B cell (primary cell): ENCODE data around the gene MYF5. TPM values are rescaled to one million over a fixed set of nuclear protein-coding genes. Genes with fewer than 3 reads are reported as not detected.

ENCODE experiments used
- ATAC-seq: fragments of 200-7000 bp; cut with Tn5 transposase; one replicate; pipeline ENCODE4 v1.10.0; 2021; ENCODE audit warnings: low read depth, mild to moderate bottlenecking, moderate number of reproducible peaks, moderate library complexity
- CTCF ChIA-PET: fragments of 350-600 bp; sonication (Branson Sonifier 250); formaldehyde crosslinking; loops from one replicate; lab custom pipeline; 2021; ENCODE audit warnings: antibody characterized with exemption, inconsistent platforms; lab: Charles Lee
- POLR2A ChIA-PET: fragments of 350-600 bp; sonication (Branson Sonifier 250); formaldehyde crosslinking; loops from one replicate; lab custom pipeline; 2021; ENCODE audit warnings: antibody characterized with exemption; lab: Charles Lee
- DNase-seq: peaks from one replicate; pipeline ENCODE4 v3.0.0; 2013
- H2AFZ ChIP-seq: 2 replicates; pipeline ENCODE4 v1.6.1; 2012; ENCODE audit warnings: mild to moderate bottlenecking, low read depth, low read length; ENCODE audit not compliant: insufficient read depth, poor library complexity, severe bottlenecking
- H3K27ac ChIP-seq, 2 donors: 1 replicate in 1 of 2; 2 replicates in 1 of 2; pipeline ENCODE4 v1.5.1; 2012 to 2013; ENCODE audit warnings: low read length in 2 of 2, mild to moderate bottlenecking in 2 of 2, moderate library complexity in 1 of 2
- H3K27me3 ChIP-seq, 4 experiments: fragments of 200-600 bp in 1 of 4; sonication (generic) in 1 of 4; replicated peaks in 1 of 4; 1 replicate in 2 of 4; 2 replicates in 2 of 4; pipeline versions ENCODE4 v1.6.1 to v1.7.0; 2013 to 2016; ENCODE audit warnings: low read length in 3 of 4, mild to moderate bottlenecking in 2 of 4, mixed read lengths in 1 of 4, moderate library complexity in 1 of 4; ENCODE audit not compliant: insufficient read depth in 4 of 4, control insufficient read depth in 3 of 4; ENCODE audit errors: control extremely low read depth in 1 of 4
- H3K36me3 ChIP-seq, 2 experiments: replicated peaks in 1 of 2; 1 replicate in 1 of 2; 2 replicates in 1 of 2; pipeline versions ENCODE4 v1.6.1 to v1.7.1; 2013; ENCODE audit warnings: low read length in 1 of 2; ENCODE audit not compliant: insufficient read depth in 2 of 2, control insufficient read depth in 1 of 2; ENCODE audit errors: control extremely low read depth in 1 of 2, extremely low read depth in 1 of 2
- H3K4me1 ChIP-seq, 2 donors: fragments of 200-600 bp in 1 of 2; sonication (generic) in 1 of 2; 1 replicate in 1 of 2; 2 replicates in 1 of 2; pipeline versions ENCODE4 v1.5.1 to v1.6.1; 2013 to 2017; ENCODE audit warnings: low read length in 2 of 2; ENCODE audit not compliant: control insufficient read depth in 2 of 2, insufficient read depth in 2 of 2
- H3K4me2 ChIP-seq: replicated peaks from 2 replicates; pipeline ENCODE3; 2012; ENCODE audit warnings: mild to moderate bottlenecking, low read depth, low read length; ENCODE audit not compliant: poor library complexity, severe bottlenecking
- H3K4me3 ChIP-seq, 5 experiments: fragments of 200-600 bp in 1 of 5; sonication (generic) in 1 of 5; 1 replicate in 3 of 5; 2 replicates in 2 of 5; pipeline versions ENCODE4 v1.5.1 to v1.7.0; 2011 to 2016; ENCODE audit warnings: low read length in 4 of 5, mild to moderate bottlenecking in 4 of 5, low read depth in 2 of 5, control low read depth in 1 of 5, moderate library complexity in 1 of 5; ENCODE audit not compliant: insufficient read depth in 1 of 5; ENCODE audit errors: control extremely low read depth in 1 of 5, extremely low read depth in 1 of 5
- H3K79me2 ChIP-seq: fragments of 200-600 bp; sonication (generic); one replicate; pipeline ENCODE4 v1.6.0; 2016; ENCODE audit warnings: low read length; ENCODE audit not compliant: control insufficient read depth, insufficient read depth
- H3K9ac ChIP-seq: fragments of 200-600 bp; sonication (generic); 2 replicates; pipeline ENCODE4 v1.6.1; 2017; ENCODE audit warnings: mild to moderate bottlenecking, low read length, moderate library complexity
- H3K9me3 ChIP-seq, 3 donors: one replicate each; pipeline versions ENCODE4 v1.6.1 to v1.7.1; 2013; ENCODE audit warnings: low read length in 2 of 3; ENCODE audit not compliant: control insufficient read depth in 2 of 3, insufficient read depth in 1 of 3; ENCODE audit errors: control extremely low read depth in 1 of 3
- H4K20me1 ChIP-seq: 2 replicates; pipeline ENCODE4 v1.6.0; 2012; ENCODE audit warnings: mild to moderate bottlenecking, low read length; ENCODE audit not compliant: insufficient read depth, control insufficient read depth, poor library complexity, severe bottlenecking
- H3K27ac Mint-ChIP-seq: one replicate; pipeline ENCODE4 v1.8.0; 2021; ENCODE audit warnings: mixed read lengths
- H3K27me3 Mint-ChIP-seq: one replicate; pipeline ENCODE4 v1.8.0; 2021; ENCODE audit warnings: mixed read lengths
- H3K4me1 Mint-ChIP-seq: one replicate; pipeline ENCODE4 v1.8.0; 2021; ENCODE audit warnings: mixed read lengths
- H3K4me3 Mint-ChIP-seq: one replicate; pipeline ENCODE4 v1.8.0; 2021; ENCODE audit warnings: mixed read lengths
- H3K9me3 Mint-ChIP-seq: one replicate; pipeline ENCODE4 v1.8.0; 2022; ENCODE audit warnings: mixed read lengths; ENCODE audit not compliant: insufficient read depth
- CTCF ChIP-seq: fragments of 200-600 bp; IDR thresholded peaks from one replicate; pipeline ENCODE4 v1.8.0; 2022; ENCODE audit warnings: antibody characterized with exemption, mild to moderate bottlenecking
- EZH2 ChIP-seq: IDR thresholded peaks from 2 replicates; pipeline ENCODE4 v1.6.1; 2012; ENCODE audit warnings: borderline replicate concordance, low read depth, mild to moderate bottlenecking, moderate library complexity, low read length; ENCODE audit not compliant: insufficient read depth, poor library complexity, severe bottlenecking
- WGBS: methylation state at CpG from one replicate; pipeline ENCODE4 v1.1.5; 2013; ENCODE audit warnings: missing lambda C conversion rate; ENCODE audit not compliant: insufficient coverage; 5-methylcytosine and 5-hydroxymethylcytosine counted together
- intact Hi-C: fragments of 100-400 bp; cut with micrococcal nuclease; formaldehyde crosslinking; loops from one replicate; pipeline ENCODE4 v1.10.0; 2022
- polyA plus RNA-seq: library from polyadenylated mRNA; depleted of rRNA; stranded (reverse); fragments of >200 nt; gene quantifications from 2 replicates; pipeline ENCODE4 v1.2.3, GENCODE V29; 2012
- total RNA-seq, 2 donors: library from RNA; stranded (reverse); fragments of 120-200 nt in 1 of 2; gene quantifications; 1 replicate in 1 of 2; 2 replicates in 1 of 2; pipeline versions ENCODE4 v1.2.3 to v1.2.4, GENCODE V29; 2013 to 2022

Gene MYF5
- total and polyA plus RNA-seq, 2 donors (not counting 1 experiment from before 2014, with no cell fraction given), result not detected

- CTCF ChIA-PET, result no interaction called here
- H3K4me1 ChIP-seq, result no peaks in the 10 kb centered on the region
- no peak overlapping the region for H2AFZ ChIP-seq
- no peak overlapping the region for H3K4me3 ChIP-seq
- H3K36me3 ChIP-seq, result no peaks in the 10 kb centered on the region
- Mint-ChIP-seq H3K4me1 (no peaks in the 10 kb centered on the region), H3K27me3 (peaks cover 48% of the 10 kb centered on the region), H3K9me3 (no peaks in the 10 kb centered on the region), H3K4me3 (no peak overlapping the region), H3K27ac (no peak overlapping the region)
- intact Hi-C loops, result no loop called here
- no peak overlapping the region for H3K27ac ChIP-seq
- no peak for ATAC-seq
- H3K4me2 ChIP-seq, result no peak overlapping the region
- no peak overlapping the region for H3K9ac ChIP-seq
- H3K27me3 ChIP-seq, result peaks cover 0 to 35% (median 9%) of the 10 kb centered on the region in 4 experiments
- peaks cover 0 to 11% (median 0%) of the 10 kb centered on the region in 3 donors for H3K9me3 ChIP-seq
- TF ChIP-seq EZH2 (no peak), CTCF (no peak)
- no peak for DNase-seq
- POLR2A ChIA-PET, result no interaction called here
- 20% methylated on average over 8 of the region's 10 CpGs for WGBS
- H3K79me2 ChIP-seq, result no peaks in the 10 kb centered on the region
- H4K20me1 ChIP-seq, result no peaks in the 10 kb centered on the region
Observed at GRCh38 chr12:80715713-80716249, 931 bp upstream of the MYF5 start.

- Histone ChIP-seq H3K79me2 (no peaks in the 10 kb centered on the region), H3K4me2 (no peak overlapping the region), H4K20me1 (no peaks in the 10 kb centered on the region), H3K27ac (no peak overlapping the region), H3K9me3 (peaks cover 0 to 11% (median 0%) of the 10 kb centered on the region in 3 donors), H3K36me3 (no peaks in the 10 kb centered on the region), H3K4me3 (no peak overlapping the region), H3K4me1 (no peaks in the 10 kb centered on the region), H3K9ac (no peak overlapping the region), H3K27me3 (peaks cover 0 to 35% (median 9%) of the 10 kb centered on the region in 4 experiments), H2AFZ (no peak overlapping the region)
- Mint-ChIP-seq H3K4me1 (no peaks in the 10 kb centered on the region), H3K9me3 (no peaks in the 10 kb centered on the region), H3K4me3 (no peak overlapping the region), H3K27me3 (peaks cover 39% of the 10 kb centered on the region), H3K27ac (no peak overlapping the region)
- no peak for TF ChIP-seq EZH2
- TF ChIP-seq CTCF, result no peak
- ATAC-seq (no peak), DNase-seq (no peak)
- no CpG with 5 or more reads among the region's 4 CpGs for WGBS
- POLR2A ChIA-PET, result no interaction called here
- intact Hi-C loops, result no loop called here
- CTCF ChIA-PET, result no interaction called here
Observed at GRCh38 chr12:80717856-80718255, 1.1 kb downstream of the MYF5 start.
